ENCODE measurements around the gene PPP2R2C. TPM values are rescaled to one million over a fixed set of nuclear protein-coding genes. Genes with fewer than 3 reads are reported as not detected.

The PPP2R2C gene
- polyA plus RNA-seq, 1 donor from 2014 or later = 34.4 TPM

GRCh38 chr4:6335040-6335590 is 137.3 kb downstream of the PPP2R2C start:
- H3F3A ChIP-seq (ENCODE audit: insufficient read depth, low read length, poor library complexity, severe bottlenecking) = no peaks in the 10 kb centered on the region
- no peaks in the 10 kb centered on the region for H4K20me1 ChIP-seq (ENCODE audit: insufficient read depth)
- H3K27ac ChIP-seq (ENCODE audit: low read length) = no peak overlapping the region
- H3K4me3 ChIP-seq (ENCODE audit: low read length) = no peak overlapping the region
- no peaks in the 10 kb centered on the region for H3K27me3 ChIP-seq (ENCODE audit: insufficient read depth, low read depth, low read length)
- H3K9me2 ChIP-seq (ENCODE audit: insufficient read depth, low read length) = no peaks in the 10 kb centered on the region
- no peak overlapping the region for H3K4me2 ChIP-seq (ENCODE audit: low read length)
- TF ChIP-seq EP300 (conservative IDR thresholded peaks at IDR 0.05; ENCODE audit: poor library complexity, severe bottlenecking) = no peak
- no peak for TF ChIP-seq MXI1 (conservative IDR thresholded peaks at IDR 0.05; ENCODE audit: poor library complexity, severe bottlenecking)
- no peak for TF ChIP-seq EZH2 (IDR thresholded peaks at IDR 0.05; ENCODE audit: borderline replicate concordance, insufficient read depth, low read length, poor library complexity, severe bottlenecking)
- no peak for TF ChIP-seq CTCF (IDR thresholded peaks at IDR 0.05; ENCODE audit: poor library complexity, severe bottlenecking)
- TF ChIP-seq SMC3 (conservative IDR thresholded peaks at IDR 0.05; ENCODE audit: poor library complexity) = no peak
- TF ChIP-seq TAF1 (IDR thresholded peaks at IDR 0.05; ENCODE audit: low read depth) = no peak
- no peak for TF ChIP-seq REST (IDR thresholded peaks at IDR 0.05; ENCODE audit: borderline replicate concordance)
- no peak for TF ChIP-seq RAD21 (conservative IDR thresholded peaks at IDR 0.05)
- no peak for TF ChIP-seq POLR2AphosphoS5 (IDR thresholded peaks at IDR 0.05)
- H2AFZ ChIP-seq (ENCODE audit: low read depth, low read length) = no peak overlapping the region
- H3K9me3 ChIP-seq (ENCODE audit: low read length) = peaks cover 4% of the 10 kb centered on the region
- no peak overlapping the region for H3K9ac ChIP-seq (ENCODE audit: low read length)
- no peaks in the 10 kb centered on the region for H3K36me3 ChIP-seq (ENCODE audit: insufficient read depth, low read length)
- no peaks in the 10 kb centered on the region for H3K79me2 ChIP-seq (replicated peaks; ENCODE audit: insufficient read depth, low read length)

- Histone ChIP-seq H3K9ac (ENCODE audit: low read length) (no peak overlapping the region), H2AFZ (ENCODE audit: low read depth, low read length) (no peak overlapping the region), H3K4me2 (ENCODE audit: low read length) (no peak overlapping the region), H3K79me2 (replicated peaks; ENCODE audit: insufficient read depth, low read length) (no peaks in the 10 kb centered on the region), H3K36me3 (ENCODE audit: insufficient read depth, low read length) (no peaks in the 10 kb centered on the region), H3K9me2 (ENCODE audit: insufficient read depth, low read length) (no peaks in the 10 kb centered on the region), H4K20me1 (ENCODE audit: insufficient read depth) (no peaks in the 10 kb centered on the region), H3F3A (ENCODE audit: insufficient read depth, low read length, poor library complexity, severe bottlenecking) (no peaks in the 10 kb centered on the region), H3K4me3 (ENCODE audit: low read length) (no peak overlapping the region), H3K27me3 (ENCODE audit: insufficient read depth, low read depth, low read length) (no peaks in the 10 kb centered on the region), H3K9me3 (ENCODE audit: low read length) (peaks cover 4% of the 10 kb centered on the region), H3K27ac (ENCODE audit: low read length) (no peak overlapping the region)
- TF ChIP-seq MXI1 (conservative IDR thresholded peaks at IDR 0.05; ENCODE audit: poor library complexity, severe bottlenecking) (no peak), SMC3 (conservative IDR thresholded peaks at IDR 0.05; ENCODE audit: poor library complexity) (no peak), EZH2 (IDR thresholded peaks at IDR 0.05; ENCODE audit: borderline replicate concordance, insufficient read depth, low read length, poor library complexity, severe bottlenecking) (no peak), RAD21 (conservative IDR thresholded peaks at IDR 0.05) (no peak), POLR2AphosphoS5 (IDR thresholded peaks at IDR 0.05) (no peak), EP300 (conservative IDR thresholded peaks at IDR 0.05; ENCODE audit: poor library complexity, severe bottlenecking) (no peak), TAF1 (IDR thresholded peaks at IDR 0.05; ENCODE audit: low read depth) (no peak)
These were observed 138.1 kb downstream of the PPP2R2C start for GRCh38 chr4:6334203-6334887.
